Measurements from ENCODE around the gene CD14.

DNA sequence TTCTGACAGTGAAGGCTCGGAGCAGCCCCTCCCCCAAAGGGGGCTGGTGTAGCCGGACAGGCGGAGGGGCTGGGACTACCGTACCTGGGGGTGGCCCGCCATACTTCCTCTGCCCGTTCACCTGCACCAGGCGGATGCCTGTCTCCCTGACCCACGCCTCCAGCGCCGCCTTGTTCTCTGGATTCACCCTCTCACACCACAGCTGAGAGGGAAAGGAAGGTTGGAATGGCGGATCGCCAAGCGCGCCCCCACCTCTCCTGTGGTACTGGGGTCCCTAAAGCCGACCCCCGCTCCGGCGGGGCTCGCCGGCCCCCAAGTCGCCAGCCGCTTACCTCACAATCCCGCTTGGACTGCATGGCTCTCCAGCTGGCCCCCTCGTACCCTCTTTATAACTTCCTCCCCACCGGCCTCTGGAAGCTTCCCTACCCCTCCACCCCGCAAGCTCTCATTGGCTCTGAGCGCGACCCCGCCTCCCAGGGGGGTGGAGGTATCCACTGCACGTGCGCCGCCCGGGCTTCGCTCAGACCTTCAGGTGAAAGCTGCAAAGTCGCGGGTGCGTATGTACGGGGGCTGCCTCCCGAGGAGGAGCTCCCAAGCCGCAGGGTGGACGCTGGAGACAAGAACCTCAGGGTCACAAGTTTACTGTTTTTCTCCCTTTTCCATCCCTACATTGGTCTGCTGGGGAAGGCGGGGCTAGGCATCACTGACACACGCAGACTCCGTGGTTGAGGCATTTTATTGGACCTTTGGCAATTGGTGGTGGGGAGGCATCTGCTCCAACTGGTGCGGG lies 40.4 kb upstream of the CD14 start, which contains the start of gene DND1:
- TF ChIP-seq, protein P1, sequence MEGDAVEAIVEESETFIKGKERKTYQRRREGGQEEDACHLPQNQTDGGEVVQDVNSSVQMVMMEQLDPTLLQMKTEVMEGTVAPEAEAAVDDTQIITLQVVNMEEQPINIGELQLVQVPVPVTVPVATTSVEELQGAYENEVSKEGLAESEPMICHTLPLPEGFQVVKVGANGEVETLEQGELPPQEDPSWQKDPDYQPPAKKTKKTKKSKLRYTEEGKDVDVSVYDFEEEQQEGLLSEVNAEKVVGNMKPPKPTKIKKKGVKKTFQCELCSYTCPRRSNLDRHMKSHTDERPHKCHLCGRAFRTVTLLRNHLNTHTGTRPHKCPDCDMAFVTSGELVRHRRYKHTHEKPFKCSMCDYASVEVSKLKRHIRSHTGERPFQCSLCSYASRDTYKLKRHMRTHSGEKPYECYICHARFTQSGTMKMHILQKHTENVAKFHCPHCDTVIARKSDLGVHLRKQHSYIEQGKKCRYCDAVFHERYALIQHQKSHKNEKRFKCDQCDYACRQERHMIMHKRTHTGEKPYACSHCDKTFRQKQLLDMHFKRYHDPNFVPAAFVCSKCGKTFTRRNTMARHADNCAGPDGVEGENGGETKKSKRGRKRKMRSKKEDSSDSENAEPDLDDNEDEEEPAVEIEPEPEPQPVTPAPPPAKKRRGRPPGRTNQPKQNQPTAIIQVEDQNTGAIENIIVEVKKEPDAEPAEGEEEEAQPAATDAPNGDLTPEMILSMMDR (IDR thresholded peaks at IDR 0.05), result no peak
- no peak for TF ChIP-seq POLR2A (IDR thresholded peaks at IDR 0.05)
